Measurements from ENCODE around the gene SLC9C1.

SLC9C1 gene

DNA sequence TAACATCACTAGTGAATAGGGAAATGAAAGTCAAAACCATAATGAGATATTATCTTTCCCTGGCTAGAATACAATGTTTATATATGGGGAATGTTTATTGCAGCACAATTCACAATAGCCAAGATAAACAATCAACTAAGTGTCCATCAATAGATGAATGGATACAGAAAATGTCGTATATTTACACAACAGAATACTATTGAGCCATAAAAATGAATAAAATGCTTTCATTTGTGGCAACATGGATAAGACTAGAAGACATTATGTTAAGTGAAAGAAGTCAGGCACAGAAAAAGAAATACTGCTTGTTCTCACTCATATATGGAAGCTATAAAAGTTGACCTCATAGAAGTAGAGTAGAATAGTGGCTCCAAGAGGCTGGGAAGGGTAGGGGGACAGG lies 65.2 kb downstream of the SLC9C1 start:
- Histone ChIP-seq H3K4me3 (IDR thresholded peaks at IDR 0.05; ENCODE audit: insufficient read depth, low read depth, low read length) (no peak overlapping the region), H3K79me2 (ENCODE audit: insufficient read depth, low read depth) (no peaks in the 10 kb centered on the region), H3K4me1 (ENCODE audit: low read depth, poor library complexity, severe bottlenecking) (no peaks in the 10 kb centered on the region), H3K4me2 (no peak overlapping the region), H3K36me3 (ENCODE audit: insufficient read depth) (no peaks in the 10 kb centered on the region), H4K20me1 (ENCODE audit: insufficient read depth) (no peaks in the 10 kb centered on the region), H3K27me3 (ENCODE audit: insufficient read depth, low read depth) (no peaks in the 10 kb centered on the region), H3K27ac (no peak overlapping the region), H3K9ac (no peak overlapping the region), H2AFZ (ENCODE audit: low read depth) (no peak overlapping the region)
- no peak for TF ChIP-seq CTCF (conservative IDR thresholded peaks at IDR 0.05; ENCODE audit: low read depth, low read length)

GRCh38 chr3:112200317-112200666 lies 93.7 kb downstream of the SLC9C1 start:
- no peak overlapping the region for H3K4me2 ChIP-seq
- no peaks in the 10 kb centered on the region for H3K4me1 ChIP-seq (ENCODE audit: low read depth, poor library complexity, severe bottlenecking)
- no peak overlapping the region for H2AFZ ChIP-seq (ENCODE audit: low read depth)
- TF ChIP-seq CTCF (conservative IDR thresholded peaks at IDR 0.05; ENCODE audit: low read depth, low read length) = no peak
- H3K27me3 ChIP-seq (ENCODE audit: insufficient read depth, low read depth) = no peaks in the 10 kb centered on the region
- H4K20me1 ChIP-seq (ENCODE audit: insufficient read depth) = no peaks in the 10 kb centered on the region
- no peak overlapping the region for H3K27ac ChIP-seq
- no peak overlapping the region for H3K9ac ChIP-seq
- no peak overlapping the region for H3K4me3 ChIP-seq (IDR thresholded peaks at IDR 0.05; ENCODE audit: insufficient read depth, low read depth, low read length)
- H3K79me2 ChIP-seq (ENCODE audit: insufficient read depth, low read depth) = no peaks in the 10 kb centered on the region
- no peaks in the 10 kb centered on the region for H3K36me3 ChIP-seq (ENCODE audit: insufficient read depth)

- no peak overlapping the region for H3K4me2 ChIP-seq
- H2AFZ ChIP-seq (ENCODE audit: low read depth) = no peak overlapping the region
- no peaks in the 10 kb centered on the region for H4K20me1 ChIP-seq (ENCODE audit: insufficient read depth)
- H3K27ac ChIP-seq = no peak overlapping the region
- H3K79me2 ChIP-seq (ENCODE audit: insufficient read depth, low read depth) = no peaks in the 10 kb centered on the region
- H3K4me3 ChIP-seq (IDR thresholded peaks at IDR 0.05; ENCODE audit: insufficient read depth, low read depth, low read length) = no peak overlapping the region
- TF ChIP-seq CTCF (conservative IDR thresholded peaks at IDR 0.05; ENCODE audit: low read depth, low read length) = no peak
- no peak overlapping the region for H3K9ac ChIP-seq
- H3K27me3 ChIP-seq (ENCODE audit: insufficient read depth, low read depth) = no peaks in the 10 kb centered on the region
- no peaks in the 10 kb centered on the region for H3K36me3 ChIP-seq (ENCODE audit: insufficient read depth)
- H3K4me1 ChIP-seq (ENCODE audit: low read depth, poor library complexity, severe bottlenecking) = no peaks in the 10 kb centered on the region
Measured at GRCh38 chr3:112199622-112200316, 94.2 kb downstream of the SLC9C1 start.

DNA sequence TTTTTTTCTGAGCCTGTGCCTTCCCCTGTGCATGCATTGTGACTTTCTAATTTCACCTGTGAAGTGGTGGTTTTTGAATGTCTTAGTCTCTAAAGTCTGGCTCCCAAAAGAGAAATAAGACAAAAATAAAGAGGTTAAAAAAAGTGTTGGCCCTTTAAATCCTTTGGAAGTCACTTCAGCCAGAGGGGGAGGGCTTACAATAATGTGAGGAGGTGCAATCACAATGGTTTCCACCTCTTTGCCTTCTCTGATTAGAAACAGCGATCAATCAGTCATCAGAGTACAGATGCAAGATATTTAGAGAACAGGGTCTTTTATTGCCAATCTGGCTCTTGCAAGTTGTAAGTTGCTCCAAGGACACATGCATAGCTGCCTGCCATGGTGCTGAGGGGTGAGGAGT lies 96.9 kb downstream of the SLC9C1 start:
- H2AFZ ChIP-seq (ENCODE audit: low read depth) = no peak overlapping the region
- no peaks in the 10 kb centered on the region for H3K36me3 ChIP-seq (ENCODE audit: insufficient read depth)
- H3K27me3 ChIP-seq (ENCODE audit: insufficient read depth, low read depth) = no peaks in the 10 kb centered on the region
- H3K9ac ChIP-seq = no peak overlapping the region
- H3K4me1 ChIP-seq (ENCODE audit: low read depth, poor library complexity, severe bottlenecking) = no peaks in the 10 kb centered on the region
- no peak overlapping the region for H3K4me2 ChIP-seq
- H4K20me1 ChIP-seq (ENCODE audit: insufficient read depth) = no peaks in the 10 kb centered on the region
- no peak for TF ChIP-seq CTCF (conservative IDR thresholded peaks at IDR 0.05; ENCODE audit: low read depth, low read length)
- H3K27ac ChIP-seq = no peak overlapping the region
- no peaks in the 10 kb centered on the region for H3K79me2 ChIP-seq (ENCODE audit: insufficient read depth, low read depth)
- H3K4me3 ChIP-seq (IDR thresholded peaks at IDR 0.05; ENCODE audit: insufficient read depth, low read depth, low read length) = no peak overlapping the region

Data from KMS-11 (cell line).